ENCODE measurements around the gene KCNG3. TPM values are rescaled to one million over a fixed set of nuclear protein-coding genes. Genes with fewer than 3 reads are reported as not detected.

The KCNG3 gene
- total RNA-seq, 2 donors from 2014 or later = not detected

DNA sequence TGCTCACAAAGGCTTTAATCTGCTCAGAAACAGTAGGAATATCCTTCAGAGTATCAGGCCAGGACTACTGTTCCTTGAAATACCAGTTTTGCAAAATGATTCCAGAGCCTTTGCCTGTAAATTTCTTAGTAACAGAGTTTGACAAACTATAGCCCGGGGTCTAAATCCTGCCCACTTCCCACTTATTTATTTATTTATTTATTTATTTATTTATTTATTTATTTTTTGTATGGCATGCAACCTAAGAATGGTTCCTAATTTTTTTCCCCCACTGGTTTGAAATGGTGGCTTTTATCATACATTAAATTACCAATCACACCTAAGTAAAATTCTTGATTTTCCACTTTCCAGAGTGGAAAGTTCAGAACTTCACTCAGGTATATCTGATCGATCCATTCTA is 45.6 kb downstream of the KCNG3 start:
- DNase-seq (ENCODE audit: low spot score) = no peak
- no peak overlapping the region for H3K4me3 ChIP-seq
- H3K27ac ChIP-seq = no peak overlapping the region
- TF ChIP-seq, protein P1, sequence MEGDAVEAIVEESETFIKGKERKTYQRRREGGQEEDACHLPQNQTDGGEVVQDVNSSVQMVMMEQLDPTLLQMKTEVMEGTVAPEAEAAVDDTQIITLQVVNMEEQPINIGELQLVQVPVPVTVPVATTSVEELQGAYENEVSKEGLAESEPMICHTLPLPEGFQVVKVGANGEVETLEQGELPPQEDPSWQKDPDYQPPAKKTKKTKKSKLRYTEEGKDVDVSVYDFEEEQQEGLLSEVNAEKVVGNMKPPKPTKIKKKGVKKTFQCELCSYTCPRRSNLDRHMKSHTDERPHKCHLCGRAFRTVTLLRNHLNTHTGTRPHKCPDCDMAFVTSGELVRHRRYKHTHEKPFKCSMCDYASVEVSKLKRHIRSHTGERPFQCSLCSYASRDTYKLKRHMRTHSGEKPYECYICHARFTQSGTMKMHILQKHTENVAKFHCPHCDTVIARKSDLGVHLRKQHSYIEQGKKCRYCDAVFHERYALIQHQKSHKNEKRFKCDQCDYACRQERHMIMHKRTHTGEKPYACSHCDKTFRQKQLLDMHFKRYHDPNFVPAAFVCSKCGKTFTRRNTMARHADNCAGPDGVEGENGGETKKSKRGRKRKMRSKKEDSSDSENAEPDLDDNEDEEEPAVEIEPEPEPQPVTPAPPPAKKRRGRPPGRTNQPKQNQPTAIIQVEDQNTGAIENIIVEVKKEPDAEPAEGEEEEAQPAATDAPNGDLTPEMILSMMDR (IDR thresholded peaks at IDR 0.05) = no peak
- H3K36me3 ChIP-seq = no peaks in the 10 kb centered on the region
- H3K4me1 ChIP-seq = no peaks in the 10 kb centered on the region
- H3K9me3 ChIP-seq = no peaks in the 10 kb centered on the region
- no peaks in the 10 kb centered on the region for H3K27me3 ChIP-seq

DNA sequence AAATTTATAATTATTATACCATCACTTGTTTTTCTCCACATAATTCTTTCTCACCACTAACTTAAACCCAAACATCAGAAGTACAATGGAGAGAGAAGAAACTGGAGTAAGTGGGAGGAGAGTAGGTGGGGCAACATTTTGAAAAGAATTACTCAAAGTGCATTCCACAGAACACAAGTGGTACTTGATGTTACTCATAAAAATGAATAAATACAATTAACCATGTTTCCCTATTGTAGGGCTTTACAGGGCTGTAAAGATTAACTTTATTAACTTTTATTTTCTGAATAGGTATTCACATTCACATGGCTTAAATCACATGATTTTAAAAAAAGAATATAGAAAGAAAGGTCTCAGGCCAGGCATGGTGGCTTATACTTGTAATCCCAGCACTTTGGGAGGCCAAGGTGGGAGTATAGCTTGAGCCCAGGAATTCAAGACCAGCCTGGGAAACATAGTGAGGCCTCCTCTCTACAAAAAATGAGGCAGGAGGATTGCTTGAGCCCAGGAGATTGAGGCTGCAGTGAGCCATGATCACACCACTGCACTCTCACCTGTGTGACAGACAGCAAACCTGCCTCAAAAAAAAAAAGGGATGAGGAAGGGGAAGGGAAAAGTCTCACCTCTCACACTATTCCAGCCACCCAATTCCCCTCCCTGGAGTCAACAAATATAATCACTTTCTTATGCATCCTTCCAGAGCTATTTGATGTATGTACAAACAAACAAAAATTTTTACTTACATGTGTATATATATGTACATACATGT is 47.1 kb downstream of the KCNG3 start:
- DNase-seq (ENCODE audit: low spot score) = no peak
- Histone ChIP-seq H3K36me3 (no peaks in the 10 kb centered on the region), H3K27ac (no peak overlapping the region), H3K4me1 (no peaks in the 10 kb centered on the region), H3K27me3 (no peaks in the 10 kb centered on the region), H3K9me3 (no peaks in the 10 kb centered on the region), H3K4me3 (no peak overlapping the region)
- TF ChIP-seq, protein P1 (IDR thresholded peaks at IDR 0.05) = no peak

DNA sequence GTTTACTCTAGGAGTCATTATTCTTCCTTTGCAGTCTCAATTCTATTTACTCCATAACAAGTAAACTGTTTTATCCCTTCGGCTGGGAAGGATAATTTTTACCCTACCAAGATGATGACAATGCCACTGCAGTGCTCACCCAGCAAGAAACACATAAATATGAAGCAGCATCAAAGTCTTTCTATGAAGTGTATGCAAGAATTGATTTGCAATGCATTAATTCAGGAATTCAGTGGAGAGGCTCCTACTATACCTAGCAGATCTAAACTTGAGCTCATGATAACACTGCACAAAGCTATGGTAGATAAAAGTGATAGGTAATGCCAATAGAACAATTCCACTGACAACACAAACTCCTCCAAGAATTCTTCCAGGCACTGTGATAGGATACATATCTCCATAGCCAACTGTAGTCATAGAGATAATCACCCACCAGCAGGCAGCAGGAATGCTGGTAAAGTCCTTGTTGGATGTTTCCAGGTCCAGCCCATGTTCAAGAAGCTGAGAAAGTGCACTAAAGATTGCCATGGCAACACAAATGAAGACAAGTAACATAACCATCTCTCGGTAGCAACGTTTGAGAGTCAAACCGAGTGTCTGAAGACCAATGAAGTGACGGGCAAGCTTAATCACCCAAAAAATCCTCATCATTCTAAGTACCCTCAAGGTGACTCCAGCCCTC is 49.9 kb downstream of the KCNG3 start:
- no peaks in the 10 kb centered on the region for H3K4me1 ChIP-seq
- no peak overlapping the region for H3K4me3 ChIP-seq
- TF ChIP-seq, protein P1 (IDR thresholded peaks at IDR 0.05) = no peak
- no peaks in the 10 kb centered on the region for H3K36me3 ChIP-seq
- no peak overlapping the region for H3K27ac ChIP-seq
- no peaks in the 10 kb centered on the region for H3K9me3 ChIP-seq
- H3K27me3 ChIP-seq = no peaks in the 10 kb centered on the region
- no peak for DNase-seq (ENCODE audit: low spot score)

DNA sequence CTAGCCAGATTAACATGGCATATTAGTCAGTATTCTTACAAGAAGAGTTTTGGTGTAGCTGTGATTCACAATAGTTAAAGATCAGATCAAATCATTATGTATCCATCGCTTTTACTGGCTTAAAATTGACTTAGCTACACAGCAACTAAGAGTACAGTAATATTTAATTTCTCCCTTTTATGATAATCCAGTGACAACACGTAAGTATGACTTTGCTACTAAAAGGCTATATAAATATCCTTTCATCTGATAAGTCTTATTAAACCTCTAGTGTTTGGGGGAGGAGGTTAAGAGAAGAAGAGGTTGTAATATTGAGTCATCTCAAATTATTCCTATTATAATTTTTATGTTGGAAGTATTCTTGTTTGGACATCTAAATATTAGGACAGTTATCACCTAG is 51.0 kb downstream of the KCNG3 start:
- Histone ChIP-seq H3K27ac (no peak overlapping the region), H3K36me3 (no peaks in the 10 kb centered on the region), H3K27me3 (no peaks in the 10 kb centered on the region), H3K4me3 (no peak overlapping the region), H3K9me3 (no peaks in the 10 kb centered on the region), H3K4me1 (no peaks in the 10 kb centered on the region)
- DNase-seq (ENCODE audit: low spot score) = no peak
- TF ChIP-seq, protein P1 (IDR thresholded peaks at IDR 0.05) = no peak

DNA sequence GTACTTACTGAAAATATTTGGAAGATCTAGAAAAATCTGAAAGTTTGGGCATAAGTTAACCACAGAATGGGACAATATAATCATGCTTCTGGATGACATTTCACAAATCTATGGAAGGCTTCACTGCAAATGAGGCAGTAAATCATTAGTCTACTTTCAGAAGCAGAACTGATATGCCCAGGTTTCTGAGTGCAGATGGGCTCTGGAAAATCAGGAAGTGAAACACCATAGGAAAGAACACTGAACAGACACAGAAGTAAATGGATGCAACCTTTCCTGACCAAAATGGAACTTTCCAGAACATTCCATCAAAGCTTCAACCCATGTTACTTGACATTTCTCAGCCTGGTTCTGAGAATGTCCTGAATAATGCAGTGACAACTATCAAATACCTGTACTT is 55.1 kb downstream of the KCNG3 start:
- no peak for DNase-seq (ENCODE audit: low spot score)
- H3K4me3 ChIP-seq = no peak overlapping the region
- H3K36me3 ChIP-seq = no peaks in the 10 kb centered on the region
- no peaks in the 10 kb centered on the region for H3K4me1 ChIP-seq
- no peaks in the 10 kb centered on the region for H3K9me3 ChIP-seq
- H3K27me3 ChIP-seq = no peaks in the 10 kb centered on the region
- TF ChIP-seq, protein P1 (IDR thresholded peaks at IDR 0.05) = no peak
- H3K27ac ChIP-seq = no peak overlapping the region
